ENCODE data around the gene GPX3. TPM values are rescaled to one million over a fixed set of nuclear protein-coding genes. Genes with fewer than 3 reads are reported as not detected.
A peak's percentile ranks its signal among the peaks of the same experiment; 100 is the strongest.

GPX3 gene
- total RNA-seq, 1 donor from 2014 or later = 6.3 TPM

- no peak for DNase-seq (ENCODE audit: low read depth in 2 of 2)
Observed at GRCh38 chr5:151056379-151057325, 36.3 kb downstream of the GPX3 start.

- DNase-seq (ENCODE audit: low read depth in 2 of 2) = no peak
Observed at GRCh38 chr5:151058301-151058700, 37.9 kb downstream of the GPX3 start.

GRCh38 chr5:151058891-151059489, 38.6 kb downstream of the GPX3 start:
- no peak for DNase-seq (ENCODE audit: low read depth in 2 of 2)

- DNase-seq (ENCODE audit: low read depth in 2 of 2) = no peak
Observed at GRCh38 chr5:151060742-151061141, 40.4 kb downstream of the GPX3 start.

- no peak for DNase-seq (ENCODE audit: low read depth in 2 of 2)
Observed at GRCh38 chr5:151062405-151063141, 42.2 kb downstream of the GPX3 start.

- DNase-seq (ENCODE audit: low read depth in 2 of 2) = peak; percentile 40 to 83
Observed at GRCh38 chr5:151063142-151063989, 43.0 kb downstream of the GPX3 start.

GRCh38 chr5:151064916-151065499, 44.6 kb downstream of the GPX3 start:
- no peak for DNase-seq (ENCODE audit: low read depth in 2 of 2)

GRCh38 chr5:151065609-151066008, 45.2 kb downstream of the GPX3 start:
- no peak for DNase-seq (ENCODE audit: low read depth in 2 of 2)

- DNase-seq (ENCODE audit: low read depth in 2 of 2) = no peak
Observed at GRCh38 chr5:151066920-151067319, 46.5 kb downstream of the GPX3 start.

GRCh38 chr5:151067632-151068432, 47.4 kb downstream of the GPX3 start:
- DNase-seq (ENCODE audit: low read depth in 2 of 2) = peak in 1 of 2 donors; percentile 73

GRCh38 chr5:151068433-151069197, 48.2 kb downstream of the GPX3 start:
- DNase-seq (ENCODE audit: low read depth in 2 of 2) = no peak

GRCh38 chr5:151070449-151070848, 50.1 kb downstream of the GPX3 start:
- DNase-seq (ENCODE audit: low read depth in 2 of 2) = peak; percentile 37 to 66

- DNase-seq (ENCODE audit: low read depth in 2 of 2) = no peak
Observed at GRCh38 chr5:151071021-151071420, 50.6 kb downstream of the GPX3 start.

GRCh38 chr5:151071848-151072629, 51.6 kb downstream of the GPX3 start:
- DNase-seq (ENCODE audit: low read depth in 2 of 2) = no peak

GRCh38 chr5:151072630-151073025, 52.2 kb downstream of the GPX3 start:
- peak in 1 of 2 donors; percentile 59 for DNase-seq (ENCODE audit: low read depth in 2 of 2)

- DNase-seq (ENCODE audit: low read depth in 2 of 2) = no peak
Observed at GRCh38 chr5:151073280-151073679, 52.9 kb downstream of the GPX3 start.

GRCh38 chr5:151074557-151074956, 54.2 kb downstream of the GPX3 start:
- DNase-seq (ENCODE audit: low read depth in 2 of 2) = no peak

GRCh38 chr5:151075698-151076331, 55.4 kb downstream of the GPX3 start:
- no peak for DNase-seq (ENCODE audit: low read depth in 2 of 2)

All from lung microvascular endothelial cell (primary cell).